ENCODE results near the gene FEZF1. TPM values are rescaled to one million over a fixed set of nuclear protein-coding genes. Genes with fewer than 3 reads are reported as not detected.

Gene FEZF1
- total and polyA plus RNA-seq, 3 donors from 2014 or later, result 3.1 to 9.8 (median 5.6) TPM

DNA sequence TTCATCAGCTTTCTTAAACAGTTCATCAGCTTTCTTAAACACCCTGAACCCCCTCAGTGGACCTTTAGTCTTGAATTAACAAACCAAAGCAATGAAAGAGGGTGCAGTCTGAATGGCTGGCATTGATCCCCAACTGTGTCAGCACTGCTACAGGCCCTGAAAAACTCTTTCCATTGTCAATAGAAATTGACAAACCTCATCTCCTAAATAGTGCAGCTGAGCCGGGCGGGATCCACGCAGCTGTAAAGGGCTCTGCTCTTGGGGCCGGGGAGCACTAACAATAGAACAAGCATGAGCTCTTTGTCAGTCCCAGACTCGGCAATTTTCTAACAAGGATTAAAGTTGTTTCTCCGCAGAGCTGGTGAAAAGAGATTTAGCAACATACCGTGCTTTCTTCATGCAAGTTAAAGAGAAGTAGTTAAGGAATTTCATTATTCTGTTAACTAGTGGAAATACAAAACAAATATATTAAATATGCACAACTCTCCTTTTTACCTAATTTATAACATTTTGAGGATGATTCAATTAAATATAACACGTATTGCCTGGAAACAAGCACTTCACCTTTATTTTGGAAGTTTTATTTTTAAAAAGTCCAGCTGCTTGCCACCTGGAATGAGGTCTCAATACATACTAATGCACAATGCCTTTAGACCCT is 24.7 kb upstream of the FEZF1 start:
- intact Hi-C loops (cut with DNase I; ENCODE audit: low total_unique reads), result no loop called here

GRCh38 chr7:122327969-122328368 is 23.4 kb upstream of the FEZF1 start:
- intact Hi-C loops (cut with DNase I; ENCODE audit: low total_unique reads), result no loop called here
- no peaks in the 10 kb centered on the region for H3K27me3 ChIP-seq
- no peak overlapping the region for H3K27ac ChIP-seq
- no peaks in the 10 kb centered on the region for H3K4me1 ChIP-seq
- no peak for DNase-seq
- H3K36me3 ChIP-seq (ENCODE audit: low read depth, missing control alignments), result no peaks in the 10 kb centered on the region
- TF ChIP-seq, protein P1, sequence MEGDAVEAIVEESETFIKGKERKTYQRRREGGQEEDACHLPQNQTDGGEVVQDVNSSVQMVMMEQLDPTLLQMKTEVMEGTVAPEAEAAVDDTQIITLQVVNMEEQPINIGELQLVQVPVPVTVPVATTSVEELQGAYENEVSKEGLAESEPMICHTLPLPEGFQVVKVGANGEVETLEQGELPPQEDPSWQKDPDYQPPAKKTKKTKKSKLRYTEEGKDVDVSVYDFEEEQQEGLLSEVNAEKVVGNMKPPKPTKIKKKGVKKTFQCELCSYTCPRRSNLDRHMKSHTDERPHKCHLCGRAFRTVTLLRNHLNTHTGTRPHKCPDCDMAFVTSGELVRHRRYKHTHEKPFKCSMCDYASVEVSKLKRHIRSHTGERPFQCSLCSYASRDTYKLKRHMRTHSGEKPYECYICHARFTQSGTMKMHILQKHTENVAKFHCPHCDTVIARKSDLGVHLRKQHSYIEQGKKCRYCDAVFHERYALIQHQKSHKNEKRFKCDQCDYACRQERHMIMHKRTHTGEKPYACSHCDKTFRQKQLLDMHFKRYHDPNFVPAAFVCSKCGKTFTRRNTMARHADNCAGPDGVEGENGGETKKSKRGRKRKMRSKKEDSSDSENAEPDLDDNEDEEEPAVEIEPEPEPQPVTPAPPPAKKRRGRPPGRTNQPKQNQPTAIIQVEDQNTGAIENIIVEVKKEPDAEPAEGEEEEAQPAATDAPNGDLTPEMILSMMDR (IDR thresholded peaks at IDR 0.05), result no peak
- no peak for TF ChIP-seq POLR2A (IDR thresholded peaks at IDR 0.05)
- WGBS, 2 donors, result 79% methylated on average over 3 of the region's 3 CpGs
- no peaks in the 10 kb centered on the region for H3K9me3 ChIP-seq
- no peak overlapping the region for H3K4me3 ChIP-seq

More for the DNA sequence above, 24.7 kb upstream of the FEZF1 start:
- DNase-seq, result no peak
- Histone ChIP-seq H3K9me3 (no peaks in the 10 kb centered on the region), H3K4me3 (no peak overlapping the region), H3K27me3 (no peaks in the 10 kb centered on the region), H3K4me1 (no peaks in the 10 kb centered on the region), H3K27ac (no peak overlapping the region), H3K36me3 (ENCODE audit: low read depth, missing control alignments) (no peaks in the 10 kb centered on the region)
- WGBS, 2 donors, result 64 to 70% methylated on average over 8 of the region's 8 CpGs
- no peak for TF ChIP-seq POLR2A (IDR thresholded peaks at IDR 0.05)
- TF ChIP-seq, protein P1 (IDR thresholded peaks at IDR 0.05), result no peak

- Histone ChIP-seq H3K36me3 (ENCODE audit: low read depth, missing control alignments) (no peaks in the 10 kb centered on the region), H3K27me3 (peaks cover 7% of the 10 kb centered on the region), H3K4me3 (no peak overlapping the region), H3K9me3 (no peaks in the 10 kb centered on the region), H3K4me1 (no peaks in the 10 kb centered on the region), H3K27ac (no peak overlapping the region)
- WGBS, 2 donors, result 8 to 10% methylated on average over 22 to 71 of the region's 71 CpGs
- DNase-seq, result no peak
- intact Hi-C loops (cut with DNase I; ENCODE audit: low total_unique reads), result no loop called here
- TF ChIP-seq, protein P1 (IDR thresholded peaks at IDR 0.05), result no peak
- TF ChIP-seq POLR2A (IDR thresholded peaks at IDR 0.05), result no peak
Measured at GRCh38 chr7:122316467-122317388, 12.2 kb upstream of the FEZF1 start.

DNA sequence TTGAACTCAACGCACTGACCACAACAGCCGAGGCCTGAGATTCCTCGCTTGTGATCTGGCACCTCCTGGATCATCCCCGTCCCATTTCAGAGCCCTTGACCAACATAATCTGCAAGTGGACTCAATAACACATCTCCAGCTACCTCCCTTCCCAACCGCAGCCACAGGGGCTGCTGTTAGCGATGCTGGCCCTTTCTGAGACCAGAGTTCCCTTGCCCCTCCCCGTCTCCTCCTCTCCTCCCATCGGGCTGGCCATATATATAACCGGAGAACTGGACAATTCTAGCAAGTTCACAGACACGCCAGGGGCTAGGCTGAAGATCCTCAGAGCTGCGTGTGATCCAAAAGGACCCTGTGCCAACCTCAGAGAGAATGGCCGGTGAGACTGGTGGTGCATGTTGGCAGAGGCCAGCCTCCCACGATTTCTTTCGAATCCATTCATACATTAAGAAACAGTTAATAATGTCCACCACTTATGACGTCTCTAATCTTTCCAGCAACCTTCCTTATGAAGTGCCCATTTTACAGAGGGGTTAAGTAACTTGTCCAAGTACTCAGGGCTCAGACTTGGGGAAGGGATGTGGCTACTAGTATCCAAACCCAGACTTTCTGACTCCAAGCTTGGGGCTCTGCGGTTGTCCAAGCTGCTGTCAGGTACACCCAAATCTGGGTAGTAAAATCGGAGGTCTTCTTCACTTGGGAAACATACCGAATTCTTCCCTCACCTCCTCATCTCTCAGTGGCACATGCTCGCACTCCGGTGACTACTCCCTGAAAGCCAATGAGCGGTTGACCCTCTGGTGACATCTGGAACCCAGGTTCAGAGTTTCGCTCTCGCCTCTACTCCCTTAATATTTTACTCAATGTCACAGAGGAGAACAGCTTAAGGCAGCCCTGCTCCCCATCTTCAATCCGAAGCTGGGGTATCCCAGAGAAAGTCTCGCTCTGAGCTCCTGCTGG is 11.2 kb upstream of the FEZF1 start:
- WGBS, 2 donors, result 9 to 11% methylated on average over 22 to 25 of the region's 25 CpGs
- H3K4me3 ChIP-seq, result no peak overlapping the region
- H3K27me3 ChIP-seq, result peaks cover 7% of the 10 kb centered on the region
- no peaks in the 10 kb centered on the region for H3K9me3 ChIP-seq
- no peaks in the 10 kb centered on the region for H3K36me3 ChIP-seq (ENCODE audit: low read depth, missing control alignments)
- no peak overlapping the region for H3K27ac ChIP-seq
- H3K4me1 ChIP-seq, result no peaks in the 10 kb centered on the region
- DNase-seq, result no peak
- intact Hi-C loops (cut with DNase I; ENCODE audit: low total_unique reads), result no loop called here
- TF ChIP-seq POLR2A (IDR thresholded peaks at IDR 0.05), result no peak
- TF ChIP-seq, protein P1 (IDR thresholded peaks at IDR 0.05), result no peak

All from testis (tissue), 3 donors.